ENCODE measurements around the gene NDE1. TPM values are rescaled to one million over a fixed set of nuclear protein-coding genes. Genes with fewer than 3 reads are reported as not detected.
"Not testable (repeated sequence)": the region's sequence is repeated elsewhere in the genome, so short reads cannot be mapped to it uniquely, and the experiment has no call there.

NDE1 gene
- total RNA-seq, 1 experiment from 2014 or later, result 61.8 TPM

GRCh38 chr16:15674571-15674970 lies 24.5 kb downstream of the NDE1 start:
- peaks cover 22% of the 10 kb centered on the region for H3K4me1 ChIP-seq (replicated peaks)
- peaks cover 80% of the 10 kb centered on the region for H3K36me3 ChIP-seq
- H3K4me3 ChIP-seq, result no peak overlapping the region
- no peaks in the 10 kb centered on the region for H3K9me3 ChIP-seq (replicated peaks)
- DNase-seq (ENCODE audit: low read depth in 1 of 2, low spot score in 2 of 2), result no peak
- H3K27me3 ChIP-seq (replicated peaks), result no peaks in the 10 kb centered on the region
- no peak overlapping the region for H3K27ac ChIP-seq

GRCh38 chr16:15676506-15676905 lies 26.5 kb downstream of the NDE1 start:
- Histone ChIP-seq H3K27ac (no peak overlapping the region), H3K36me3 (peaks cover 77% of the 10 kb centered on the region), H3K4me1 (replicated peaks) (peaks cover 22% of the 10 kb centered on the region), H3K27me3 (replicated peaks) (no peaks in the 10 kb centered on the region), H3K9me3 (replicated peaks) (no peaks in the 10 kb centered on the region), H3K4me3 (no peak overlapping the region)
- no peak for DNase-seq (ENCODE audit: low read depth in 1 of 2, low spot score in 2 of 2)

DNA sequence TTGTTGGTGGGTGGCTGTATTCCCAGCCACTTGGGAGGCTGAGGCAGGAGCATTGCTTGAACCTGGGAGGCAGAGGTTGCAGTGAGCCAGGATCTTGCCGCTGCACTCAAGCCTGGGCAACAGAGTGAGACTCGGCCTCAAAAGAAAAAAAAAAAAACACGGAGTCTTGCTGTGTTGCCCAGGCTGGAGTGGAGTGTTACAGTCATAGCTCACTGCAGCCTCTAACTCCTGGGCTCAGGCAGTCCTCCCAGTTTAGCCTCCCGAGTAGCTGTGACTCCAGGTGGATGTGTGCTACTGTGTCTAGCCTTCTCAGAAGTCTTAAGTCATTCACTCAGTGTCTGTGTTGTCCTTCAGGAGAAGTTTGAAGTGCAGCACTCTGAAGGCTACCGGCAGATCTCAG lies 27.4 kb downstream of the NDE1 start:
- peaks cover 21% of the 10 kb centered on the region for H3K4me1 ChIP-seq (replicated peaks)
- no peaks in the 10 kb centered on the region for H3K27me3 ChIP-seq (replicated peaks)
- no peak for DNase-seq (ENCODE audit: low read depth in 1 of 2, low spot score in 2 of 2)
- peaks cover 79% of the 10 kb centered on the region for H3K36me3 ChIP-seq
- H3K4me3 ChIP-seq, result no peak overlapping the region
- no peaks in the 10 kb centered on the region for H3K9me3 ChIP-seq (replicated peaks)
- H3K27ac ChIP-seq, result no peak overlapping the region

GRCh38 chr16:15682105-15682570 lies 32.1 kb downstream of the NDE1 start:
- peaks cover 10% of the 10 kb centered on the region for H3K4me1 ChIP-seq (replicated peaks)
- H3K4me3 ChIP-seq, result no peak overlapping the region
- peaks cover 92% of the 10 kb centered on the region for H3K36me3 ChIP-seq
- H3K27ac ChIP-seq, result peak overlapping the region; percentile 73
- DNase-seq (ENCODE audit: low read depth in 1 of 2, low spot score in 2 of 2), result peak; percentile 66 to 72
- H3K27me3 ChIP-seq (replicated peaks), result no peaks in the 10 kb centered on the region
- H3K9me3 ChIP-seq (replicated peaks), result no peaks in the 10 kb centered on the region

GRCh38 chr16:15686287-15686686 lies 36.2 kb downstream of the NDE1 start:
- Histone ChIP-seq H3K4me3 (no peak overlapping the region), H3K9me3 (replicated peaks) (no peaks in the 10 kb centered on the region), H3K27ac (no peak overlapping the region), H3K27me3 (replicated peaks) (no peaks in the 10 kb centered on the region), H3K4me1 (replicated peaks) (peaks cover 30% of the 10 kb centered on the region), H3K36me3 (peaks cover 93% of the 10 kb centered on the region)
- DNase-seq (ENCODE audit: low read depth in 1 of 2, low spot score in 2 of 2), result no peak

DNA sequence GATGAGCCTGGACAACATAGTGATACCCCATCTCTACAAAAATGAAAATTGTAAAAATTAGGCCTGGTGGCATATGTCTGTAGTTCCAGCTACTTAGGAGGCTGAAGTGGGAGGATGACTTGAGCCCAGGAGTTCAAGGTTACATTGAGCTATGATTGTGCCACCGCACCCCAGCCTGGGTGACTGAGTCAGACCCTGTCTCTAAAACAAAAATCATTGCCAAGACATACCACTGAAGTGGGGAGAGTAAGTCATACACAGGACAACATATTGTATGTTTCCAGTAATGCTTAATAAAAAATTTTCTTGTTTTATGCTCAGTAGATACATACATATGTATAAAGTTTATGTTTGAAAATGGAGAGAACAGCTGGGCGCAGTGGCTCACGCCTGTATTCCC lies 39.2 kb downstream of the NDE1 start:
- Histone ChIP-seq H3K27me3 (replicated peaks) (no peaks in the 10 kb centered on the region), H3K27ac (no peak overlapping the region), H3K36me3 (peaks cover 94% of the 10 kb centered on the region), H3K4me1 (replicated peaks) (peaks cover 20% of the 10 kb centered on the region), H3K9me3 (replicated peaks) (no peaks in the 10 kb centered on the region), H3K4me3 (no peak overlapping the region)
- DNase-seq (ENCODE audit: low read depth in 1 of 2, low spot score in 2 of 2), result no peak

DNA sequence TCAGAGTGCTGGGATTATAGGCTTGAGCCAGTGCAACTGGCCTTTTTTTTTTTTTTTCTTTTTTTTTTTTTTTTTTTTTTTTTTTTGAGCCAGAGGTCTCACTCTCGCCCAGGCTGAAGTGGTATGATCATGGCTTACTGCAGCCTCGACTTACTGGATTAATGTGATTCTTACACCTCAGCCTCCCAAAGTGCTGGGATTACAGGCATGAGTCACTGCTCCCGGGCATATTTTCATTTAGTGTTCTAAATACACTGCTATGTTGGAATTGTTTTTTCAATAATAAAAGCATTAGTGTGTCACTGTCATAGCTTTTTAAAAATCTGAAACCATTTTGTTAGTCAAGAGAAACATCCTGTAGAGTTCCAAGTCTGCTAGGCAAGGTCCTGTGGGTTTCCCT lies 40.3 kb downstream of the NDE1 start:
- Histone ChIP-seq H3K27ac (peak overlapping the region; percentile 59), H3K4me3 (no peak overlapping the region), H3K27me3 (replicated peaks) (no peaks in the 10 kb centered on the region), H3K9me3 (replicated peaks) (no peaks in the 10 kb centered on the region), H3K36me3 (peaks cover 95% of the 10 kb centered on the region), H3K4me1 (replicated peaks) (peaks cover 20% of the 10 kb centered on the region)
- DNase-seq (ENCODE audit: low read depth in 1 of 2, low spot score in 2 of 2), result peak; percentile 50 to 59

DNA sequence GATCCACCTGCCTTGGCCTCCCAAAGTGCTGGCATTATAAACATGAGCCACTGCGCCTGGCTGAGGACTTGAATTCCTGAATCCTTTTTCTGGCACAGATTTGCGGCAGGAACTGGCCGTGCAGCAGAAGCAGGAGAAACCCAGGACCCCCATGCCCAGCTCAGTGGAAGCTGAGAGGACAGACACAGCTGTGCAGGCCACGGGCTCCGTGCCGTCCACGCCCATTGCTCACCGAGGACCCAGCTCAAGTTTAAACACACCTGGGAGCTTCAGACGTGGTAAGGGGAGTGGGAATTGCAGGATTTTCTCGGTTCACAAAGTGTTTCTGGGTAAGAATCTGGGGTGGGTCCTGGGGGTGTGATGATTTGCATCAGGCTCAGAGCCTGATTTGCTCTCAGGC lies 41.0 kb downstream of the NDE1 start:
- H3K27me3 ChIP-seq (replicated peaks), result no peaks in the 10 kb centered on the region
- no peak overlapping the region for H3K27ac ChIP-seq
- no peaks in the 10 kb centered on the region for H3K9me3 ChIP-seq (replicated peaks)
- peaks cover 93% of the 10 kb centered on the region for H3K36me3 ChIP-seq
- DNase-seq (ENCODE audit: low read depth in 1 of 2, low spot score in 2 of 2), result no peak
- H3K4me1 ChIP-seq (replicated peaks), result peaks cover 20% of the 10 kb centered on the region
- H3K4me3 ChIP-seq, result no peak overlapping the region

DNA sequence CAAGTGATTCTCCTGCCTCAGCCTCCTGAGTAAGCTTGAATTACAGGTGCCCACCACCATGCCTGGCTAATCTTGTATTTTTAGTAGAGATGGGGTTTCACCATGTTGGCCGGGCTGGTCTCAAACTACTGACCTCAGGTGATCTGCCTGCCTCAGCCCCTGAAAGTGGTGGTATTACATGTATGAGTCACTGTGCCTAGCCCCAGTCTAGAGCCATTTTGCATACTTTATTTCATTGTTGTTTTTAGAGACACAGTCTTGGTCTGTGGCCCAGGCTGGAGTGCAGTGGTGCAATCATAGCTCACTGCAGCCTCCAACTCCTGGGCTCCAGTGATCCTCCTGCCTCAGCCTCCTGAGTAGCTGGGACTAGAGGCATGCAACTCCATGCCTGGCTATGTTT lies 42.5 kb downstream of the NDE1 start:
- Histone ChIP-seq H3K4me1 (replicated peaks) (peaks cover 20% of the 10 kb centered on the region), H3K36me3 (peaks cover 93% of the 10 kb centered on the region)
- not testable (repeated sequence) for DNase-seq (ENCODE audit: low read depth in 1 of 2, low spot score in 2 of 2); H3K27ac ChIP-seq; H3K9me3 ChIP-seq (replicated peaks); H3K27me3 ChIP-seq (replicated peaks); H3K4me3 ChIP-seq

- Histone ChIP-seq H3K27ac (no peak overlapping the region), H3K4me3 (no peak overlapping the region), H3K4me1 (replicated peaks) (peaks cover 14% of the 10 kb centered on the region), H3K27me3 (replicated peaks) (no peaks in the 10 kb centered on the region), H3K9me3 (replicated peaks) (no peaks in the 10 kb centered on the region), H3K36me3 (peaks cover 94% of the 10 kb centered on the region)
- no peak for DNase-seq (ENCODE audit: low read depth in 1 of 2, low spot score in 2 of 2)
These were observed 44.5 kb downstream of the NDE1 start for GRCh38 chr16:15694499-15694898.

GRCh38 chr16:15699819-15700218 lies 49.8 kb downstream of the NDE1 start:
- H3K4me1 ChIP-seq (replicated peaks), result peaks cover 13% of the 10 kb centered on the region; the same call in 1 of the 2 replicates
- no peak overlapping the region for H3K4me3 ChIP-seq
- peaks cover 91% of the 10 kb centered on the region for H3K36me3 ChIP-seq
- H3K27me3 ChIP-seq (replicated peaks), result no peaks in the 10 kb centered on the region
- no peaks in the 10 kb centered on the region for H3K9me3 ChIP-seq (replicated peaks)
- no peak overlapping the region for H3K27ac ChIP-seq
- no peak for DNase-seq (ENCODE audit: low read depth in 1 of 2, low spot score in 2 of 2)

DNA sequence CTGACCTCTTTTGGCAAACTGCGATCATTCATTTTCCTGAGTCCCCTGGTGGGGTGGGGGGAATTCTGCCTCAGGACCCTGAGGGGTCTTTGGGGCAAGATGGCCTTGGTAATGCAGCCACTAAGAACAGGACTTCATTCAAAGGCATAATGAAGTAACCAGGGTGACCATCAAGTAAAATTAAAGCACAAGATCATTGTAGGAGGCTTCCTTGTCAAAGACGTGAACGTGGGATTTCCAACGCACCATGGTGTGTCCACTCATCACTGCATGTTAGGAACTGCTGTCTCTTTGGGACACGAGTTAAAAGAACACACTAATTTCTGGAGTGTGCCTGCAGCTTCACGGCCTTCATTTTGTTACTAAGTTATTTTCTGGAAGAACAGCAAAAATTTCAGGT lies 51.3 kb downstream of the NDE1 start:
- Histone ChIP-seq H3K9me3 (replicated peaks) (no peaks in the 10 kb centered on the region), H3K4me1 (replicated peaks) (peaks cover 13% of the 10 kb centered on the region; the same call in 1 of the 2 replicates), H3K27me3 (replicated peaks) (no peaks in the 10 kb centered on the region), H3K36me3 (peaks cover 92% of the 10 kb centered on the region), H3K4me3 (no peak overlapping the region), H3K27ac (no peak overlapping the region)
- DNase-seq (ENCODE audit: low read depth in 1 of 2, low spot score in 2 of 2), result no peak

DNA sequence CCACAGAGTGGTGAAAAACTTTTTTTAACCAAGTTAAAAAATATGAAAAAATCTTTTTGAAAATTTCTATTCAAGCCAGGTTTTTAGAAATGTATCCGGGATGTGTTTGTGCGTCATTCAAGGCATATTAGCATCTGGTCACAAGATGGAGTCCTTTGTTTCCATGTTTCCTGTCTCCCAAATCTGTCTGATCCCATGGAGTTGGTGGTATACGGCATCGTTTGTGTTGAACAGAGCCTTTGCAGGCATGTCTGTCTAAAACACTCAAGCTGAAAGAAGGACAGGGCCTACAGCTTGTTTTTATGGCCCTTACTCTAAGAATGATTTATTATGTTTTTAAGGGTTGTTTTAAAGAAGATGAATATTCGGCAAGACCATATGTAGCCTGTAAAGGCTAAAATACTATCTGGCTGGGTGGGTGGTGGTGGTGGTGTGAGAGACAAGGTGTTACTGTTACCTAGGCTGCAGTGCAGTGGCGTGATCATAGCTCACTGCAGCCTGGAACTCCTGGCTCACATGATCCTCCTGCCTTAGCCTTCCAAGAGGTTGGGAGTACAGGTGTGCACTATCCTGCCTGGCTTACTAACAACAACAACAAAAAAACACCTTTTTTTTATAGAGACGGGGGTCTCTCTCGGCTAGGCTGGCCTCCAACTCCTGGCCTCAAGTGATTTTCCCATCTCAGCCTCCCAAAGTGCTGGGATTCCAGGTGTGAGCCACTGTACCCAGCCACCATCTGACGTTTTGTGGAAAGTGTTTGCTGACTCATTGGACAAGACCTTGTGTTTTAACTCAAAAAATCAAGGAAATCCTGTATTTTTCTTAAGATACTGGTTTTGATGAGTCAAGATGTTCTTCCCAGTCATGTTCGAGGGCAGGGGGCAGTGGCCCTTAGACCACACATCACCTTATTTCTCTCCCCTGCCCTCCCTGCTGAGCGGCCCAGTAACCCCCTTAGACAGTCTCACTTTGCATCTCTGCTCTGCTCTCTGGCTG lies 52.2 kb downstream of the NDE1 start:
- peak in 1 of 2 experiments; percentile 14 for DNase-seq (ENCODE audit: low read depth in 1 of 2, low spot score in 2 of 2)
- no peak overlapping the region for H3K4me3 ChIP-seq
- H3K27me3 ChIP-seq (replicated peaks), result no peaks in the 10 kb centered on the region
- no peak overlapping the region for H3K27ac ChIP-seq
- peaks cover 92% of the 10 kb centered on the region for H3K36me3 ChIP-seq
- H3K9me3 ChIP-seq (replicated peaks), result no peaks in the 10 kb centered on the region
- peaks cover 13% of the 10 kb centered on the region; the same call in 1 of the 2 replicates for H3K4me1 ChIP-seq (replicated peaks)

GRCh38 chr16:15703029-15703736 lies 53.1 kb downstream of the NDE1 start:
- Histone ChIP-seq H3K9me3 (replicated peaks) (no peaks in the 10 kb centered on the region), H3K4me3 (no peak overlapping the region), H3K27me3 (replicated peaks) (no peaks in the 10 kb centered on the region), H3K27ac (no peak overlapping the region), H3K36me3 (peaks cover 88% of the 10 kb centered on the region), H3K4me1 (replicated peaks) (peaks cover 13% of the 10 kb centered on the region; the same call in 1 of the 2 replicates)
- DNase-seq (ENCODE audit: low read depth in 1 of 2, low spot score in 2 of 2), result no peak
